Breast epithelium (tissue), 4 donors: Measurements from ENCODE around the gene ADM. TPM values are rescaled to one million over a fixed set of nuclear protein-coding genes. Genes with fewer than 3 reads are reported as not detected.

ENCODE experiments used
- DNase-seq, 2 donors: peaks; one replicate each; pipeline ENCODE4 v3.0.0-alpha.2; 2019; ENCODE audit warnings: low spot score in 2 of 2
- H3K27ac ChIP-seq, 2 donors: fragments of 200-600 bp; sonication (generic) in 1 of 2; one replicate each; pipeline ENCODE4 v1.5.1; 2016 to 2019; ENCODE audit warnings: mild to moderate bottlenecking in 1 of 2
- H3K27me3 ChIP-seq, 2 donors: fragments of 200-600 bp; sonication (generic) in 1 of 2; one replicate each; pipeline versions ENCODE4 v1.5.1 to v1.6.0; 2017 to 2019; ENCODE audit warnings: control low read depth in 1 of 2, mild to moderate bottlenecking in 1 of 2
- H3K36me3 ChIP-seq: fragments of 200-600 bp; one replicate; pipeline ENCODE4 v1.5.1; 2019
- H3K4me1 ChIP-seq, 2 donors: fragments of 200-600 bp; sonication (generic); one replicate each; pipeline ENCODE4 v1.5.1; 2016 to 2019; ENCODE audit warnings: control low read depth in 1 of 2
- H3K4me3 ChIP-seq, 3 donors: fragments of 200-600 bp; sonication (generic); 1 replicate in 2 of 3; 2 replicates in 1 of 3; pipeline ENCODE4 v1.5.1; 2016 to 2019; ENCODE audit warnings: mild to moderate bottlenecking in 3 of 3, moderate library complexity in 2 of 3
- H3K9me3 ChIP-seq, 2 donors: fragments of 200-600 bp; sonication (generic) in 1 of 2; one replicate each; pipeline ENCODE4 v1.5.1; 2016 to 2019; ENCODE audit warnings: control low read depth in 1 of 2
- CTCF ChIP-seq, 3 donors: fragments of 450-650 bp; IDR thresholded peaks; one replicate each; pipeline ENCODE4 v1.5.1; 2016 to 2017; ENCODE audit warnings: antibody characterized with exemption in 3 of 3, mild to moderate bottlenecking in 3 of 3, moderate library complexity in 3 of 3
- POLR2A ChIP-seq: fragments of 450-650 bp; IDR thresholded peaks from one replicate; pipeline ENCODE4 v1.6.1; 2016; ENCODE audit warnings: antibody characterized with exemption, mild to moderate bottlenecking, moderate library complexity
- POLR2AphosphoS5 ChIP-seq, 3 donors: sonication (generic); formaldehyde crosslinking; IDR thresholded peaks; one replicate each; pipeline ENCODE4 v1.6.1; 2017; ENCODE audit warnings: antibody characterized with exemption in 3 of 3
- intact Hi-C: fragments of 100-400 bp; cut with DNase I; formaldehyde crosslinking; loops from one replicate; pipeline ENCODE4 v1.15.1; 2023; ENCODE audit warnings: low total_unique reads
- total RNA-seq, 3 donors: library from RNA; depleted of rRNA; stranded (reverse); fragments of >200 nt; gene quantifications; one replicate each; pipeline ENCODE4 v1.1.0, GENCODE V29; 2016

The ADM gene
- total RNA-seq, 3 donors from 2014 or later = 77.1 to 279 (median 252) TPM

GRCh38 chr11:10272132-10272531, 32.7 kb upstream of the ADM start:
- Histone ChIP-seq H3K27ac (no peak overlapping the region), H3K36me3 (no peaks in the 10 kb centered on the region), H3K4me3 (no peak overlapping the region), H3K27me3 (no peaks in the 10 kb centered on the region), H3K4me1 (no peaks in the 10 kb centered on the region), H3K9me3 (no peaks in the 10 kb centered on the region)
- TF ChIP-seq CTCF (IDR thresholded peaks at IDR 0.05) (no peak), POLR2AphosphoS5 (IDR thresholded peaks at IDR 0.05) (no peak), POLR2A (no peak)
- intact Hi-C loops = no loop called here
- DNase-seq = no peak

- H3K36me3 ChIP-seq = no peaks in the 10 kb centered on the region
- H3K9me3 ChIP-seq = no peaks in the 10 kb centered on the region
- no peaks in the 10 kb centered on the region for H3K27me3 ChIP-seq
- no peak overlapping the region for H3K27ac ChIP-seq
- no peak for TF ChIP-seq CTCF (IDR thresholded peaks at IDR 0.05)
- no peak for TF ChIP-seq POLR2A
- no peak for TF ChIP-seq POLR2AphosphoS5 (IDR thresholded peaks at IDR 0.05)
- H3K4me3 ChIP-seq = no peak overlapping the region
- intact Hi-C loops = no loop called here
- H3K4me1 ChIP-seq = no peaks in the 10 kb centered on the region
- DNase-seq = no peak
Observed at GRCh38 chr11:10273738-10274137, 31.1 kb upstream of the ADM start.

- H3K4me3 ChIP-seq = no peak overlapping the region
- TF ChIP-seq CTCF (IDR thresholded peaks at IDR 0.05) (no peak), POLR2A (no peak), POLR2AphosphoS5 (IDR thresholded peaks at IDR 0.05) (no peak)
- no peaks in the 10 kb centered on the region for H3K27me3 ChIP-seq
- intact Hi-C loops = no loop called here
- no peak for DNase-seq
- no peaks in the 10 kb centered on the region for H3K4me1 ChIP-seq
- no peak overlapping the region for H3K27ac ChIP-seq
- no peaks in the 10 kb centered on the region for H3K9me3 ChIP-seq
- no peaks in the 10 kb centered on the region for H3K36me3 ChIP-seq
Observed at GRCh38 chr11:10274726-10275125, 30.1 kb upstream of the ADM start.

GRCh38 chr11:10275714-10276113, 29.2 kb upstream of the ADM start:
- intact Hi-C loops = no loop called here
- TF ChIP-seq CTCF (IDR thresholded peaks at IDR 0.05) (no peak), POLR2AphosphoS5 (IDR thresholded peaks at IDR 0.05) (no peak), POLR2A (no peak)
- no peak overlapping the region for H3K27ac ChIP-seq

GRCh38 chr11:10282117-10282516, 22.8 kb upstream of the ADM start:
- Histone ChIP-seq H3K27me3 (no peaks in the 10 kb centered on the region), H3K9me3 (no peaks in the 10 kb centered on the region), H3K36me3 (no peaks in the 10 kb centered on the region), H3K4me3 (no peak overlapping the region), H3K4me1 (no peaks in the 10 kb centered on the region), H3K27ac (no peak overlapping the region)
- TF ChIP-seq POLR2A (no peak), POLR2AphosphoS5 (IDR thresholded peaks at IDR 0.05) (no peak), CTCF (IDR thresholded peaks at IDR 0.05) (no peak)
- intact Hi-C loops = no loop called here
- no peak for DNase-seq

More at GRCh38 chr11:10275714-10276113, 29.2 kb upstream of the ADM start:
- Histone ChIP-seq H3K27me3 (no peaks in the 10 kb centered on the region), H3K4me1 (no peaks in the 10 kb centered on the region), H3K36me3 (no peaks in the 10 kb centered on the region), H3K4me3 (no peak overlapping the region), H3K9me3 (no peaks in the 10 kb centered on the region)
- DNase-seq = no peak
